Measurements from ENCODE around the gene KDM7A.

KDM7A gene

DNA sequence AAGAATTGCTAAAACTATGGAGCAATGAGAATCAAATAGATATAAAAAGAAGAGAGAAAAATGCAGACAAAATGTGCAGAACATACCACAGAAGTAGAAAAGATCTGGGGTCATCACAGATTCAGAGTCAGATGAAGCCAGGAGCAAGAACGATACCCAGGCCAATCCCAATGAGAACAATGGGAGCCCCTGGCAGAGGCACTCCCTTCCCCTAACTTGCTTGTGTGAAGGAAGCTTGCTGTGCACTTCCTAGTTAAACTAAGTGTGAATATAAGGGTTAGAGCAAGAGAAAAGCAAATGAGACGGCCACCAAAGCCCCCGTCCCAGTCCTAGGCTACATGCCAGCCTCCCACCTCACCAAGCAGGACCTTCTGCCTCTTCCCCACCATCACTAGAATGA, 126.7 kb downstream of the KDM7A start:
- DNase-seq: no peak

GRCh38 chr7:140049339-140050024, 127.3 kb downstream of the KDM7A start:
- DNase-seq: no peak

DNA sequence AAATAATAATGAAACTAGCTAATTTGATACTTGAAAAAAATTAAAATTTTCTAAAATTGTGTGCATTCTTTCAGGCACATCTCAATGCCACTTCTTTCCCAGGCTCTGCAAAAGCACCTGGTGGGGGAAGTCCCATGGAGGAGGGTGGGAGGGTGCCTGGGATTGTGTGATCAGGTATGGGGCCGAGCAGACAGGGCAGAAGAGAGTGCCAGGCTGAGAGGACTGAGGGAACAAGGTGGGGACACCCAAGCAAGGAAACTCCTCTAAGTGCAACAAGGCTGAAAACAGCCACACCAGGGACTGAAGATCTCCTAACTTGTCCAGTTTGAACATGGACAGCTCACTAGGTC, 127.8 kb downstream of the KDM7A start:
- DNase-seq: no peak

DNA sequence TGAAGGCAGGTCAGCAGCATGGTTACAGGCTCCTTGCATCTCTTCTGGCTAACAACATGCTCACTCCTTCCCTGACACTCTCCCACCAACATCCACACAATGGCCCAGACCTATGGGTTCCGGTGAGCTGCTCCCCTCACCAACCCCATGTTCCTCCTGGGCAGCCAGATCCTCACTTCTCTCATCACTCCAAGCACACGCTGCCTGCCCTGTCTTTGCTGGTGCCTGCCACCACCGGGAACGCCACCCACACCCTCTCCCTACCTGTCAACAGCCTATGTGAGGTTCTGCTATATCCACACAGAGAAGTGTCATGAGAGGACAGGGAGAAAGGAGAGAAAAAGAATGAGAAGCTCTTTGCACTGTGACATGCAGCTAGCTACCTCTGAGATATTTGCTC, 128.6 kb downstream of the KDM7A start:
- DNase-seq: no peak

DNA sequence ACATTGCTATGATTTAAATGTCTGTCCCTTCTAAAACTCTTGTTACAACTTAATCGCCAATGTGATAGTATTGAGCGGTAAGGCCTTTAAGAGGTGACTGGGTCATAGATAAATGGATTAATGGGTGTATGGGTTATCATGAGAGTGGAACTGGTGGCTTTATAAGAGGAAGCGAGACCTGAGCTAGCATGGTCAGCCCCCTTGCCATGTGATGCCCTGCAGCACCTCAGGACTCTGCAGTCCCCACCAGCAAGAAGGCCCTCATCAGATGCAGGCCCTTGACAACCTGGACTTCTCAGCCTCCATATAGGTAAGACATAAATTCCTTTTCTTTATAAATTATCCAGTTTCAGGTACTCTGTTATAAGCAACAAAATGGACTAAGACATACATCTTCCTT, 129.6 kb downstream of the KDM7A start:
- DNase-seq: no peak

DNA sequence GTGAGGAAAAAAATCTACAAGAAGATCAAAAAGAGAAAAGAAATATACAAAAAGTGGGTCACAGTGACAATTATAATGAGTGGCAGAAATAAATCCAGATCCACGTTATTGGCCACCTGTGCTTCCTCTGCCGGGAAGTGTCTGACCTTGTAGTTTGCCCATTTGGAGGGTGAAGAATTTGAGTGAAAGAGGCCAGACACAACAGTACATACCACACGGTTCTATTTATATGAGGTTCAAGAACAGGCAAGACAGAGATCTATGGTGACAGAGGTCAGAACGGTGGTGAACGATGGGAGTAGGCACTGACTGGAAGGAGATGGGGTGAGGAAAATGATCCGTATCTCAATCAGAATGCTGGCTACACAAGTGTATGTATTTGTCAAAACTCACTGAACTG, 131.1 kb downstream of the KDM7A start:
- no peak for DNase-seq

- DNase-seq: no peak
These were observed 132.5 kb downstream of the KDM7A start for GRCh38 chr7:140044251-140044650.

- no peak for DNase-seq
These were observed 134.5 kb downstream of the KDM7A start for GRCh38 chr7:140042386-140042670.

GRCh38 chr7:140041659-140042385, 135.0 kb downstream of the KDM7A start:
- no peak for DNase-seq

- DNase-seq: no peak
These were observed 136.9 kb downstream of the KDM7A start for GRCh38 chr7:140039896-140040295.

- DNase-seq: no peak
These were observed 137.7 kb downstream of the KDM7A start for GRCh38 chr7:140039066-140039465.

DNA sequence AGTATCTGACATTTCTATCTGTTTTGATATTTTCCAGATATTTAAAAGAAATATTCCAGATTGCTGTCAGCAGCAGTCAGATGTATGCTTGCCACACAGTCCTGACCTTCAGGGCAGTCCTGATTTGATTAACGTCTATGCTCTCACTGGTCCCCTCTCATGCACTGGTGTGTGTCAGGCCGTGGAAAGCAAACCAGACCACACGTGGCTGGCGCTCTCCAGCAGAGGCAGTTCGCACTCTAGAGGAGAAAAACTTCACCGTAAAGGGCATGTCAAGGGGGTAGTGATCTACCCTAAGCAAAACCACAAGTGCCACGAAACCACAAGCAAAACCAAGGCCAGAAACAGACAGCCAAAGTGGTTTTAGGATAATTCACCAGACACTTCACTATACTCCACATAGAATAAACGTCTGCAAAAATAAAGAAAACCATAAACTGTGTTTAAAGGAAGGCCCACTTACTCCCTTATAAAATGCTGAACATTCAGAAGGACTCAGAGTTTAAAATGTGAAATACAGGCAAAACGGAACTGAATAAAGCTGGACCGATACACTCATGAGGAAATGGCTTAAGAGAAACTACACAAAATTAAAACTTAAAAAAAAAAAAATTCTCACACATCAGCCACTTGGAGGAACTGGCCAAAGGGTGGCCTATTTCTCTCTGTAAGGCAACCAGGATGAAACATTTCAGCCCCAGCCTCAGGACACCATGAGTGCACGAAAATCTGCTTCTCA, 140.4 kb downstream of the KDM7A start:
- no peak for DNase-seq

DNA sequence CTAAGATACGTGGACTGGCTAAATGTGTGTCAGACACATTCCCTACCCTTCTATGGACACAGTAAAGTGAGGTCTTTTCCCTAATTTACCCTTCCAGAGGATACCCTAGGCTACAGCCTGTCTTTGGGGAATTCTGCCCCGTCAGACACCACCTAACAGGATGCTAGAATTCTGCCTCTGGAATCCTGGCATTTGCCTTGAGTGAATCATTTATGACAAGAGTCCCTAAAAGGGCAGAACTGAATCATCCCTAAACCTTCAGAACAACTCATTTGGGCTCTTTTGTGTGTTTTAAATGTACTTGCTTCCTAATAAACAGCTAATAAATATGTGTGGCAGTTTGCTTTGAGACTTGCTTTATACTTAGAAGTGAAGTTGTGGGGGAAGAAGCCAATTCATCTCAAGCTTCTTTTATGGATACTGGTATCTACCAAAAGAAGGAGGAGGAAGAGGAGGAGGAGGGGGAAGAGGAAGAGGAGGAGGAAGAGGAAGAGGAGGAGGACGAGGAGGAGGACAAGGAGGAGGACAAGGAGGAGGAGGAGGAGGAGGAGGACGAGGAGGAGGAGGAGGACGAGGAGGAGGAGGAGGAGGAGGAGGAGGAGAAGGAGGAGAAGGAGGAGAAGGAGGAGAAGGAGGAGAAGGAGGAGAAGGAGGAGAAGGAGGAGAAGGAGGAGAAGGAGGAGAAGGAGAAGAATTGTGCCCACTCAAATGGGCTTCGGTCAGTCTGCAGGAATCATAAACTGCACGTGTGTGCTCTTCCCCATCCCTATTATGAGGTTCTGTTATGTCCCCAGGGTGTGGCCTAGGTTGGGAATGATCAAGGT, 141.2 kb downstream of the KDM7A start:
- DNase-seq: no peak

Measured in inflammatory macrophage treated with lipopolysaccharide for 1 hour (primary cell).